Activated T-helper 9 cell treated with anti-CD3 and anti-CD28 coated beads, Interleukin-2, amount 50 U/mL, for 16 hours (primary cell): ENCODE measurements around the gene LPIN2.

Experiments used
- DNase-seq: peaks from one replicate; pipeline ENCODE4 v3.0.0-alpha.2; 2020; ENCODE audit warnings: low read depth

Gene LPIN2

GRCh38 chr18:2979871-2980790 is 32.8 kb downstream of the LPIN2 start:
- no peak for DNase-seq

GRCh38 chr18:2979129-2979528 is 33.8 kb downstream of the LPIN2 start:
- DNase-seq = no peak

GRCh38 chr18:2978661-2979106 is 34.3 kb downstream of the LPIN2 start:
- no peak for DNase-seq

- no peak for DNase-seq
Measured at GRCh38 chr18:2978208-2978607, 34.7 kb downstream of the LPIN2 start.

- no peak for DNase-seq
Measured at GRCh38 chr18:2976218-2977132, 36.5 kb downstream of the LPIN2 start.

GRCh38 chr18:2974731-2975130 is 38.2 kb downstream of the LPIN2 start:
- DNase-seq = no peak

- peak; percentile 58 for DNase-seq
Measured at GRCh38 chr18:2971741-2972552, 41.0 kb downstream of the LPIN2 start.

- DNase-seq = no peak
Measured at GRCh38 chr18:2970772-2971659, 41.9 kb downstream of the LPIN2 start.

GRCh38 chr18:2970344-2970743 is 42.6 kb downstream of the LPIN2 start:
- no peak for DNase-seq

- no peak for DNase-seq
Measured at GRCh38 chr18:2969695-2970094, 43.2 kb downstream of the LPIN2 start.

GRCh38 chr18:2968606-2969005 is 44.3 kb downstream of the LPIN2 start:
- DNase-seq = no peak

- no peak for DNase-seq
Measured at GRCh38 chr18:2967820-2968219, 45.1 kb downstream of the LPIN2 start.

- DNase-seq = no peak
Measured at GRCh38 chr18:2967357-2967756, 45.6 kb downstream of the LPIN2 start.

GRCh38 chr18:2966560-2966959 is 46.4 kb downstream of the LPIN2 start:
- no peak for DNase-seq

GRCh38 chr18:2965797-2966196 is 47.1 kb downstream of the LPIN2 start:
- DNase-seq = no peak

- DNase-seq = no peak
Measured at GRCh38 chr18:2964361-2965010, 48.5 kb downstream of the LPIN2 start.
